ENCODE measurements around the gene ANKHD1.

ANKHD1 gene

GRCh38 chr5:140371356-140372151, 30.1 kb upstream of the ANKHD1 start:
- no peak for FAIRE-seq

- FAIRE-seq = no peak
Observed at GRCh38 chr5:140372971-140373487, 28.6 kb upstream of the ANKHD1 start.

GRCh38 chr5:140381351-140381750, 20.3 kb upstream of the ANKHD1 start:
- FAIRE-seq = no peak

GRCh38 chr5:140381972-140382371, 19.7 kb upstream of the ANKHD1 start:
- no peak for FAIRE-seq

GRCh38 chr5:140382866-140383265, 18.8 kb upstream of the ANKHD1 start:
- FAIRE-seq = no peak

- FAIRE-seq = no peak
Observed at GRCh38 chr5:140383300-140383699, 18.3 kb upstream of the ANKHD1 start.

- no peak for FAIRE-seq
Observed at GRCh38 chr5:140388052-140388451, 13.6 kb upstream of the ANKHD1 start.

GRCh38 chr5:140391312-140391711, 10.3 kb upstream of the ANKHD1 start:
- no peak for FAIRE-seq

- no peak for FAIRE-seq
Observed at GRCh38 chr5:140391732-140392131, 9.9 kb upstream of the ANKHD1 start.

GRCh38 chr5:140393738-140394137, 7.9 kb upstream of the ANKHD1 start:
- no peak for FAIRE-seq

GRCh38 chr5:140398379-140398811, 3.2 kb upstream of the ANKHD1 start:
- no peak for FAIRE-seq

- FAIRE-seq = no peak
Observed at GRCh38 chr5:140399979-140400729, 1.5 kb upstream of the ANKHD1 start.

GRCh38 chr5:140400730-140401361, 787 bp upstream of the ANKHD1 start:
- FAIRE-seq = peak; percentile 30

- FAIRE-seq = no peak
Observed at GRCh38 chr5:140402258-140403074, 833 bp downstream of the ANKHD1 start.

GRCh38 chr5:140403613-140404012, 2.0 kb downstream of the ANKHD1 start:
- no peak for FAIRE-seq

- FAIRE-seq = peak; percentile 92
Observed at GRCh38 chr5:140408750-140409241, 7.2 kb downstream of the ANKHD1 start.

GRCh38 chr5:140413230-140413629, 11.6 kb downstream of the ANKHD1 start:
- peak; percentile 68 for FAIRE-seq

GRCh38 chr5:140417235-140417634, 15.6 kb downstream of the ANKHD1 start:
- no peak for FAIRE-seq

- no peak for FAIRE-seq
Observed at GRCh38 chr5:140418862-140419520, 17.4 kb downstream of the ANKHD1 start.

GRCh38 chr5:140420226-140420570, 18.6 kb downstream of the ANKHD1 start:
- FAIRE-seq = no peak

GRCh38 chr5:140420665-140421361, 19.2 kb downstream of the ANKHD1 start:
- no peak for FAIRE-seq
